Umbilical cord (tissue), 2 donors: ENCODE measurements around the gene ANKRD27. TPM values are rescaled to one million over a fixed set of nuclear protein-coding genes. Genes with fewer than 3 reads are reported as not detected.
"Not testable (repeated sequence)": the region's sequence is repeated elsewhere in the genome, so short reads cannot be mapped to it uniquely, and the experiment has no call there.

Experiments used
- DNase-seq: peaks from one replicate; pipeline ENCODE4 v3.0.0-alpha.2; 2015; ENCODE audit warnings: low spot score
- total RNA-seq: library from RNA; depleted of rRNA; stranded (reverse); fragments of >200 nt; gene quantifications from one replicate; pipeline ENCODE4 v1.2.3, GENCODE V29; 2014; ENCODE audit warnings: low replicate concordance; ENCODE audit not compliant: insufficient read depth

The ANKRD27 gene
- total RNA-seq: 26.0 TPM

- peak; percentile 99 for DNase-seq
Measured at GRCh38 chr19:32674931-32675719, at the start of gene ANKRD27. TSS of gene ANKRD27 (minus strand) at chr19:32675180. CDS start at chr19:32659015, 16,165 bp downstream.

- no peak for DNase-seq
Measured at GRCh38 chr19:32720936-32721250, 45.9 kb upstream of the ANKRD27 start.

GRCh38 chr19:32720216-32720935, 45.4 kb upstream of the ANKRD27 start:
- DNase-seq: no peak

GRCh38 chr19:32719611-32720059, 44.7 kb upstream of the ANKRD27 start, which contains the start of gene TDRD12:
TSS of gene TDRD12 (plus strand) at chr19:32719767. CDS start at chr19:32720073, 306 bp downstream.
- DNase-seq: no peak

- DNase-seq: no peak
Measured at GRCh38 chr19:32718286-32718685, 43.3 kb upstream of the ANKRD27 start.

- no peak for DNase-seq
Measured at GRCh38 chr19:32717496-32717895, 42.5 kb upstream of the ANKRD27 start.

- DNase-seq: not testable (repeated sequence)
Measured at GRCh38 chr19:32716203-32716602, 41.2 kb upstream of the ANKRD27 start.

GRCh38 chr19:32711747-32712146, 36.8 kb upstream of the ANKRD27 start:
- DNase-seq: no peak

GRCh38 chr19:32709032-32709431, 34.1 kb upstream of the ANKRD27 start:
- no peak for DNase-seq

GRCh38 chr19:32708457-32708856, 33.5 kb upstream of the ANKRD27 start:
- no peak for DNase-seq

GRCh38 chr19:32704006-32704405, 29.0 kb upstream of the ANKRD27 start:
- not testable (repeated sequence) for DNase-seq

GRCh38 chr19:32702010-32702409, 27.0 kb upstream of the ANKRD27 start:
- no peak for DNase-seq

- DNase-seq: not testable (repeated sequence)
Measured at GRCh38 chr19:32700129-32700528, 25.1 kb upstream of the ANKRD27 start.

GRCh38 chr19:32696771-32697170, 21.8 kb upstream of the ANKRD27 start:
- DNase-seq: not testable (repeated sequence)

GRCh38 chr19:32695506-32695905, 20.5 kb upstream of the ANKRD27 start:
- DNase-seq: not testable (repeated sequence)

- DNase-seq: not testable (repeated sequence)
Measured at GRCh38 chr19:32694851-32695250, 19.9 kb upstream of the ANKRD27 start.

- not testable (repeated sequence) for DNase-seq
Measured at GRCh38 chr19:32694316-32694715, 19.3 kb upstream of the ANKRD27 start.

GRCh38 chr19:32693151-32694108, 18.4 kb upstream of the ANKRD27 start:
- DNase-seq: not testable (repeated sequence)

GRCh38 chr19:32692727-32693061, 17.7 kb upstream of the ANKRD27 start:
- no peak for DNase-seq

GRCh38 chr19:32691952-32692726, 17.2 kb upstream of the ANKRD27 start:
- DNase-seq: peak; percentile 73
